GM21737 (cell line): ENCODE results near the gene UBA7.
"Not testable (repeated sequence)": the region's sequence is repeated elsewhere in the genome, so short reads cannot be mapped to it uniquely, and the experiment has no call there.

Source experiments
- ATAC-seq: cut with Tn5 transposase; IDR thresholded peaks from one replicate; pipeline ENCODE4 v1.9.1; 2021; ENCODE audit warnings: mild to moderate bottlenecking, moderate library complexity; ENCODE audit not compliant: unreplicated experiment

UBA7 gene

GRCh38 chr3:49813497-49814174, at the start of gene UBA7:
Gene UBA7 (minus strand): TSS chr3:49813953. CDS start chr3:49813787, 166 bp downstream.
- ATAC-seq = peak; percentile 68

GRCh38 chr3:49859576-49860305, 46.0 kb upstream of the UBA7 start:
- ATAC-seq = no peak

GRCh38 chr3:49856181-49857005, 42.6 kb upstream of the UBA7 start, which contains the start of gene TRAIP:
Gene TRAIP (minus strand): TSS chr3:49856564. CDS start chr3:49856453, 111 bp downstream.
- peak; percentile 94 for ATAC-seq

GRCh38 chr3:49855662-49856061, 41.9 kb upstream of the UBA7 start:
- ATAC-seq = no peak

- ATAC-seq = no peak
These were observed 31.9 kb upstream of the UBA7 start for GRCh38 chr3:49845694-49846093.

- ATAC-seq = no peak
These were observed 30.9 kb upstream of the UBA7 start for GRCh38 chr3:49844464-49845183.

GRCh38 chr3:49842843-49843517, 29.2 kb upstream of the UBA7 start:
- no peak for ATAC-seq

- no peak for ATAC-seq
These were observed 28.1 kb upstream of the UBA7 start for GRCh38 chr3:49841806-49842205.

GRCh38 chr3:49841126-49841696, 27.5 kb upstream of the UBA7 start:
- no peak for ATAC-seq

- ATAC-seq = no peak
These were observed 26.6 kb upstream of the UBA7 start for GRCh38 chr3:49840388-49840787.

GRCh38 chr3:49839193-49839809, 25.5 kb upstream of the UBA7 start:
- no peak for ATAC-seq

- no peak for ATAC-seq
These were observed 17.6 kb upstream of the UBA7 start for GRCh38 chr3:49831341-49831740.

- no peak for ATAC-seq
These were observed 12.3 kb upstream of the UBA7 start for GRCh38 chr3:49826016-49826415.

GRCh38 chr3:49823131-49823530, 9.4 kb upstream of the UBA7 start:
- not testable (repeated sequence) for ATAC-seq

GRCh38 chr3:49812916-49813496, 747 bp downstream of the UBA7 start:
- ATAC-seq = no peak

GRCh38 chr3:49807431-49808114, 6.2 kb downstream of the UBA7 start:
- ATAC-seq = no peak

GRCh38 chr3:49806850-49807249, 6.9 kb downstream of the UBA7 start:
- no peak for ATAC-seq

- no peak for ATAC-seq
These were observed 7.7 kb downstream of the UBA7 start for GRCh38 chr3:49805897-49806701.
